Retina (tissue), 1 donor: Measurements from ENCODE around the gene IGSF3.
"Not testable (repeated sequence)": the region's sequence is repeated elsewhere in the genome, so short reads cannot be mapped to it uniquely, and the experiment has no call there.

ENCODE experiments used
- DNase-seq: peaks from one replicate; pipeline ENCODE4 v3.0.0-alpha.2; 2016

Gene IGSF3

GRCh38 chr1:116684575-116684974 is 17.0 kb upstream of the IGSF3 start:
- no peak for DNase-seq

GRCh38 chr1:116682641-116683221 is 15.2 kb upstream of the IGSF3 start:
- no peak for DNase-seq

- no peak for DNase-seq
These were observed 13.9 kb upstream of the IGSF3 start for GRCh38 chr1:116681343-116681899.

GRCh38 chr1:116680752-116681151 is 13.2 kb upstream of the IGSF3 start:
- DNase-seq = no peak

- DNase-seq = no peak
These were observed 12.5 kb upstream of the IGSF3 start for GRCh38 chr1:116679828-116680628.

- no peak for DNase-seq
These were observed 11.7 kb upstream of the IGSF3 start for GRCh38 chr1:116679091-116679827.

GRCh38 chr1:116678732-116679090 is 11.2 kb upstream of the IGSF3 start:
- DNase-seq = no peak

- DNase-seq = no peak
These were observed 10.0 kb upstream of the IGSF3 start for GRCh38 chr1:116677474-116678062.

- DNase-seq = no peak
These were observed 8.8 kb upstream of the IGSF3 start for GRCh38 chr1:116676291-116676690.

- DNase-seq = no peak
These were observed 7.2 kb upstream of the IGSF3 start for GRCh38 chr1:116674751-116675150.

- DNase-seq = no peak
These were observed 6.5 kb upstream of the IGSF3 start for GRCh38 chr1:116674011-116674531.

- no peak for DNase-seq
These were observed 4.4 kb upstream of the IGSF3 start for GRCh38 chr1:116671912-116672311.

GRCh38 chr1:116671072-116671760 is 3.7 kb upstream of the IGSF3 start:
- no peak for DNase-seq

GRCh38 chr1:116668277-116668676 is 744 bp upstream of the IGSF3 start:
- DNase-seq = no peak

- peak; percentile 74 for DNase-seq
These were observed 407 bp downstream of the IGSF3 start for GRCh38 chr1:116667078-116667574.

GRCh38 chr1:116666187-116667077 is 1.1 kb downstream of the IGSF3 start:
- DNase-seq = peak; percentile 65

- no peak for DNase-seq
These were observed 2.6 kb downstream of the IGSF3 start for GRCh38 chr1:116664978-116665371.

GRCh38 chr1:116664366-116664977 is 3.1 kb downstream of the IGSF3 start:
- no peak for DNase-seq

- no peak for DNase-seq
These were observed 3.7 kb downstream of the IGSF3 start for GRCh38 chr1:116663821-116664220.

- DNase-seq = no peak
These were observed 5.9 kb downstream of the IGSF3 start for GRCh38 chr1:116661633-116662032.

- not testable (repeated sequence) for DNase-seq
These were observed 8.9 kb downstream of the IGSF3 start for GRCh38 chr1:116658645-116659044.
